Panc1 (cell line): Measurements from ENCODE around the gene DOLK. TPM values are rescaled to one million over a fixed set of nuclear protein-coding genes. Genes with fewer than 3 reads are reported as not detected.

Experiments
- ATAC-seq: fragments of 200-7000 bp; cut with Tn5 transposase; 2 replicates; pipeline ENCODE4 v1.9.1; 2020; ENCODE audit warnings: mild to moderate bottlenecking, moderate library complexity
- BruUV-seq: library from RNA; stranded (reverse); fragments of 400-500 nt; replicated peaks from 2 replicates; lab custom pipeline; 2021; lab: Mats Ljungman, UMichigan
- CTCF ChIA-PET: fragments of 300-600 bp; sonication (Branson Sonifier 250); formaldehyde crosslinking; loops from one replicate; lab custom pipeline; 2022; ENCODE audit warnings: antibody characterized with exemption; lab: Charles Lee
- POLR2A ChIA-PET: fragments of 300-600 bp; sonication (Branson Sonifier 250); formaldehyde crosslinking; loops from one replicate; lab custom pipeline; 2022; ENCODE audit warnings: antibody characterized with exemption; lab: Charles Lee
- DNase-seq: peaks from one replicate; pipeline ENCODE4 v3.0.0-alpha.2; 2010; ENCODE audit warnings: low read depth, low spot score
- H3K27ac ChIP-seq: 2 replicates; pipeline ENCODE4 v1.5.1; 2011; ENCODE audit warnings: mild to moderate bottlenecking, low read length, inconsistent platforms
- H3K27me3 ChIP-seq: fragments of 200-500 bp; sonication (Bioruptor generic); 2 replicates; pipeline ENCODE4 v1.6.0; 2014; ENCODE audit warnings: low read length, inconsistent platforms; ENCODE audit not compliant: control insufficient read depth, insufficient read depth
- H3K36me3 ChIP-seq: fragments of 200-500 bp; sonication (Bioruptor generic); 2 replicates; pipeline ENCODE4 v1.5.1; 2014; ENCODE audit warnings: inconsistent platforms, mild to moderate bottlenecking, low read length, moderate library complexity; ENCODE audit not compliant: control insufficient read depth, insufficient read depth
- H3K4me1 ChIP-seq: 2 replicates; pipeline ENCODE4 v1.5.1; 2011; ENCODE audit warnings: inconsistent platforms, mild to moderate bottlenecking, low read length, moderate library complexity; ENCODE audit not compliant: control insufficient read depth, insufficient read depth
- H3K4me3 ChIP-seq, 2 experiments: 2 replicates each; pipeline ENCODE4 v1.5.1; 2011 to 2012; ENCODE audit warnings: low read depth in 2 of 2, low read length in 2 of 2, mild to moderate bottlenecking in 2 of 2, inconsistent platforms in 1 of 2, moderate library complexity in 1 of 2
- H3K9me3 ChIP-seq: fragments of 200-500 bp; sonication (Bioruptor generic); 2 replicates; pipeline ENCODE4 v1.5.1; 2014; ENCODE audit warnings: low read depth, mild to moderate bottlenecking, inconsistent platforms, low read length, moderate library complexity; ENCODE audit not compliant: control insufficient read depth, insufficient read depth
- POLR2AphosphoS5 ChIP-seq: IDR thresholded peaks from 2 replicates; pipeline ENCODE4 v1.6.1; 2012; ENCODE audit warnings: mild to moderate bottlenecking, low read depth, low read length, moderate library complexity
- SIN3A ChIP-seq: IDR thresholded peaks from 2 replicates; pipeline ENCODE4 v1.6.1; 2012; ENCODE audit warnings: low read depth, mild to moderate bottlenecking, low read length, moderate library complexity, borderline replicate concordance; ENCODE audit not compliant: insufficient read depth
- TCF7L2 ChIP-seq: IDR thresholded peaks from 2 replicates; pipeline ENCODE4 v1.6.1; 2011; ENCODE audit warnings: mild to moderate bottlenecking, low read depth, low read length, inconsistent platforms
- in situ Hi-C: cut with HindIII; loops from 2 replicates; pipeline ENCODE4 v1.10.0; 2016; ENCODE audit warnings: low sequenced_read_pairs, low pct_unique_long_range_greater_than_20kb
- intact Hi-C: fragments of 100-400 bp; cut with micrococcal nuclease; formaldehyde crosslinking; loops from one replicate; pipeline ENCODE4 v1.10.0; 2022; ENCODE audit not compliant: unreplicated experiment
- total RNA-seq: library from RNA; stranded (reverse); gene quantifications from one replicate; pipeline ENCODE4 v1.2.1, GENCODE V29; 2021; ENCODE audit not compliant: unreplicated experiment
- TF ChIP-seq, protein P1 (sequence below), 2 experiments: IDR thresholded peaks; 2 replicates each; pipeline ENCODE4 v1.6.1; 2011 to 2012; ENCODE audit warnings: low read depth in 2 of 2, control low read depth in 1 of 2, low read length in 1 of 2, mild to moderate bottlenecking in 1 of 2, moderate library complexity in 1 of 2; ENCODE audit not compliant: insufficient read depth in 1 of 2
- TF ChIP-seq, protein P2 (sequence below): fragments of 450-650 bp; IDR thresholded peaks from 2 replicates; pipeline ENCODE4 v1.5.1; 2017; ENCODE audit warnings: mild to moderate bottlenecking

Gene DOLK
- total RNA-seq, 1 experiment from 2014 or later: 20.0 TPM

DNA sequence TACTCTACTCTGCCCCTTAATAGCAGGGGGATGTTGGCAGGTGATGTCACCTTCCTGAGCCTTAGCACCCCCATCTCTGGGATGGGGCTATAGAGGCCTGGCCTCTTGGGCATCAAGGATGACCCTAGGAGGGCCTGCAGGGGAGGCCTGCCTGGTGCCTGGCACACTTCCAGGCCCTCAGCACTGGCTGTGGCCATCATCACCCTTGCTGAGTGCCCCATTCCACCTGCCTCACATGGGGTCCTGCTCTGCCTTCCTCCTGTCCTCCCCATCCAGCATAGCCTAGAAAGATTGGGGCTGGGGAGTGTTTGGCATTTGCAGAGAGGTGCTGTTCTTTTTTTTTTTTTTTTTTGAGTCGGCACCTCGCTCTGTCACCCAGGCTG is 44.3 kb downstream of the DOLK start:
- ChIA-PET POLR2A (no interaction called here), CTCF (no interaction called here)
- H3K4me1 ChIP-seq: no peaks in the 10 kb centered on the region
- H3K9me3 ChIP-seq: no peaks in the 10 kb centered on the region
- no peak for DNase-seq
- H3K27ac ChIP-seq: no peak overlapping the region
- no peaks in the 10 kb centered on the region for H3K27me3 ChIP-seq
- H3K36me3 ChIP-seq: no peaks in the 10 kb centered on the region
- no peak for ATAC-seq
- H3K4me3 ChIP-seq: no peak overlapping the region
- in situ Hi-C loops (no loop called here), intact Hi-C loops (no loop called here)
- TF ChIP-seq, protein P1, sequence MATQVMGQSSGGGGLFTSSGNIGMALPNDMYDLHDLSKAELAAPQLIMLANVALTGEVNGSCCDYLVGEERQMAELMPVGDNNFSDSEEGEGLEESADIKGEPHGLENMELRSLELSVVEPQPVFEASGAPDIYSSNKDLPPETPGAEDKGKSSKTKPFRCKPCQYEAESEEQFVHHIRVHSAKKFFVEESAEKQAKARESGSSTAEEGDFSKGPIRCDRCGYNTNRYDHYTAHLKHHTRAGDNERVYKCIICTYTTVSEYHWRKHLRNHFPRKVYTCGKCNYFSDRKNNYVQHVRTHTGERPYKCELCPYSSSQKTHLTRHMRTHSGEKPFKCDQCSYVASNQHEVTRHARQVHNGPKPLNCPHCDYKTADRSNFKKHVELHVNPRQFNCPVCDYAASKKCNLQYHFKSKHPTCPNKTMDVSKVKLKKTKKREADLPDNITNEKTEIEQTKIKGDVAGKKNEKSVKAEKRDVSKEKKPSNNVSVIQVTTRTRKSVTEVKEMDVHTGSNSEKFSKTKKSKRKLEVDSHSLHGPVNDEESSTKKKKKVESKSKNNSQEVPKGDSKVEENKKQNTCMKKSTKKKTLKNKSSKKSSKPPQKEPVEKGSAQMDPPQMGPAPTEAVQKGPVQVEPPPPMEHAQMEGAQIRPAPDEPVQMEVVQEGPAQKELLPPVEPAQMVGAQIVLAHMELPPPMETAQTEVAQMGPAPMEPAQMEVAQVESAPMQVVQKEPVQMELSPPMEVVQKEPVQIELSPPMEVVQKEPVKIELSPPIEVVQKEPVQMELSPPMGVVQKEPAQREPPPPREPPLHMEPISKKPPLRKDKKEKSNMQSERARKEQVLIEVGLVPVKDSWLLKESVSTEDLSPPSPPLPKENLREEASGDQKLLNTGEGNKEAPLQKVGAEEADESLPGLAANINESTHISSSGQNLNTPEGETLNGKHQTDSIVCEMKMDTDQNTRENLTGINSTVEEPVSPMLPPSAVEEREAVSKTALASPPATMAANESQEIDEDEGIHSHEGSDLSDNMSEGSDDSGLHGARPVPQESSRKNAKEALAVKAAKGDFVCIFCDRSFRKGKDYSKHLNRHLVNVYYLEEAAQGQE (IDR thresholded peaks at IDR 0.05; ENCODE audit: insufficient read depth in 1 of 2, low read depth in 2 of 2, low read length in 1 of 2): no peak
- TF ChIP-seq POLR2AphosphoS5 (no peak), SIN3A (no peak), TCF7L2 (no peak)
- TF ChIP-seq, protein P2, sequence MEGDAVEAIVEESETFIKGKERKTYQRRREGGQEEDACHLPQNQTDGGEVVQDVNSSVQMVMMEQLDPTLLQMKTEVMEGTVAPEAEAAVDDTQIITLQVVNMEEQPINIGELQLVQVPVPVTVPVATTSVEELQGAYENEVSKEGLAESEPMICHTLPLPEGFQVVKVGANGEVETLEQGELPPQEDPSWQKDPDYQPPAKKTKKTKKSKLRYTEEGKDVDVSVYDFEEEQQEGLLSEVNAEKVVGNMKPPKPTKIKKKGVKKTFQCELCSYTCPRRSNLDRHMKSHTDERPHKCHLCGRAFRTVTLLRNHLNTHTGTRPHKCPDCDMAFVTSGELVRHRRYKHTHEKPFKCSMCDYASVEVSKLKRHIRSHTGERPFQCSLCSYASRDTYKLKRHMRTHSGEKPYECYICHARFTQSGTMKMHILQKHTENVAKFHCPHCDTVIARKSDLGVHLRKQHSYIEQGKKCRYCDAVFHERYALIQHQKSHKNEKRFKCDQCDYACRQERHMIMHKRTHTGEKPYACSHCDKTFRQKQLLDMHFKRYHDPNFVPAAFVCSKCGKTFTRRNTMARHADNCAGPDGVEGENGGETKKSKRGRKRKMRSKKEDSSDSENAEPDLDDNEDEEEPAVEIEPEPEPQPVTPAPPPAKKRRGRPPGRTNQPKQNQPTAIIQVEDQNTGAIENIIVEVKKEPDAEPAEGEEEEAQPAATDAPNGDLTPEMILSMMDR: no peak
- BruUV-seq: no TSS peak

DNA sequence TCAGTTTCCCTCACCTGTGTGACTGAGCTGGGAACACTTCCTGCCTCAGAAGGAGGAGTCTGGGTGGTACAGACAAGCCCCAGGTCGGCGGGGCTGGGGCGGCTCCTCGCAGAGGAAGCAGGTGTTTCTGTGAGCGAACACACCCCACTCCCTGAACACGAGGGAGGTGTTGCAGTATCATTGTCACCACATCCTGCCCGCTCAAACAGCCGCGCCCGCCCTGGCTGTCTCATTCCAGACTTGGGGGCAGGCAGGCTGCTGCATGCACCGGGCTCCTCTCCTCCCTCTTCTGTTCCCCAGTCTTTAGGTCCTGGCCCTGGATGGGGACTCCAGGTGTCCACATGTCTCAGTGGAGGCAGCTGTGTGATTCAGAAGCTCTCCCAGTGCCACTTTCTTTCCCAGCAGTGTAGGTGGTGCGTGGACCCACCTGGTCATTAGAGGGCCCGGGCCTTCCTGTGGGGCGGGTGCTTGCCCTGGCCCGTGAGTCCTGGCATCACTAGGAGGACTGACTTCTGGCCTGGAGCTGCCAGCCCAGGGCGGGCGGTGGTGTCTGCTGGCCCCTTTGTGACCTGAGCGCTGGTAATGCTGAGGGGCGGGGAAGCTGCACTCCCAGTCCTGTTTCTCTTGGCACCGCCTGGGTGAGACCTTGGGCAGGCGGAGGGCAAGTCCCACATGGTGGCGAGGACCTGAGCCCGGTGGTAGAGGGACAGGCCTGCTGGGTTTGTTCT is 44.9 kb downstream of the DOLK start:
- DNase-seq (no peak), ATAC-seq (no peak)
- Histone ChIP-seq H3K4me3 (no peak overlapping the region), H3K27ac (no peak overlapping the region), H3K4me1 (no peaks in the 10 kb centered on the region), H3K36me3 (no peaks in the 10 kb centered on the region), H3K27me3 (no peaks in the 10 kb centered on the region), H3K9me3 (no peaks in the 10 kb centered on the region)
- BruUV-seq: no TSS peak
- ChIA-PET POLR2A (interaction anchor here (0.7 kb wide), 1 partner anchor 14 kb away, joined by 4 read pairs; no protein-coding TSS in a partner anchor), CTCF (no interaction called here)
- intact Hi-C loops (no loop called here), in situ Hi-C loops (no loop called here)
- no peak for TF ChIP-seq TCF7L2
- TF ChIP-seq SIN3A: no peak
- TF ChIP-seq, protein P1 (IDR thresholded peaks at IDR 0.05; ENCODE audit: insufficient read depth in 1 of 2, low read depth in 2 of 2, low read length in 1 of 2): no peak
- TF ChIP-seq POLR2AphosphoS5: no peak
- TF ChIP-seq, protein P2: no peak
